CMK (cell line): ENCODE results near the gene MBOAT1.
"Not testable (repeated sequence)": the region's sequence is repeated elsewhere in the genome, so short reads cannot be mapped to it uniquely, and the experiment has no call there.

Experiments
- DNase-seq: peaks from one replicate; pipeline ENCODE4 v3.0.0-alpha.2; 2010; ENCODE audit warnings: low read depth

Gene MBOAT1, protein sequence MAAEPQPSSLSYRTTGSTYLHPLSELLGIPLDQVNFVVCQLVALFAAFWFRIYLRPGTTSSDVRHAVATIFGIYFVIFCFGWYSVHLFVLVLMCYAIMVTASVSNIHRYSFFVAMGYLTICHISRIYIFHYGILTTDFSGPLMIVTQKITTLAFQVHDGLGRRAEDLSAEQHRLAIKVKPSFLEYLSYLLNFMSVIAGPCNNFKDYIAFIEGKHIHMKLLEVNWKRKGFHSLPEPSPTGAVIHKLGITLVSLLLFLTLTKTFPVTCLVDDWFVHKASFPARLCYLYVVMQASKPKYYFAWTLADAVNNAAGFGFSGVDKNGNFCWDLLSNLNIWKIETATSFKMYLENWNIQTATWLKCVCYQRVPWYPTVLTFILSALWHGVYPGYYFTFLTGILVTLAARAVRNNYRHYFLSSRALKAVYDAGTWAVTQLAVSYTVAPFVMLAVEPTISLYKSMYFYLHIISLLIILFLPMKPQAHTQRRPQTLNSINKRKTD

GRCh38 chr6:20212392-20213111 lies at the start of gene MBOAT1:
MBOAT1 (minus strand) TSS chr6:20212469; CDS start chr6:20212234, 235 bp downstream.
- peak; percentile 76 for DNase-seq

DNA sequence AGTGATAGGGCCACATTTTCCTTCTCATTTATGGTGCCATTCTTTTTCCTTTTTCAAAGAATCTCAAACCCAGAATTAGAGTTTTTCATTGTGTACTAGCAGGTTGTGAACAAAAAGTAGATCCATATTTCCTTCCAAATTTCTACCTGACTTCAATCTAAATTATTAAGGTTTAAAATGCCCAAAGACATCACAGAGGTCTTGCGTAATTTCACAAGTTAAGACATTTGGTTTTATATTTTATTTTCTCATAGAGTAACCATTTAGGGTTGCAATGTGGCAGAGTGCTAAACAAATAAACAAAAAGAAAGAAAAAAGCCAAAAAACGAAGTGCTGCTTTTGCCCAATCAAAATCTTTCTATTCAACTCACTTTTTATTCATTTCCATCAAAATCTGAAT lies 49.4 kb upstream of the MBOAT1 start:
- no peak for DNase-seq

DNA sequence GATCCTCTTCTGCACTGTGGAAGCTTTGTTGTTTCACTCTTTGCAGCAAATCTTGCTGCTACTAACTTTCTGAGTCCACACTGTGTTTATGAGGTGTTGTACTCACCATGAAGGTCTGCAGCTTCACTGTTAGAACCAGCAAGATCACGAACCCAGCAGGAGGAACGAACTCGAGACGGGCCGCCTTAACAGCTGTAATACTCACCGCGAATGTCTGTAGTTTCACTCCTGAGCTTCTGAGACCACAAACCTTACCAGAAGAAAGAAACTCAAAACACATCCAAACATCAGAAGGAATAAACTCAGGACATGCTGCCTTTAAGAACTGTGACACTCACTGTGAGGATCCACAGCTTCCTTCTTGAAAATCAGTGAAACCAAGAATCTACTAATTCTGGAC lies 48.1 kb upstream of the MBOAT1 start:
- DNase-seq = no peak

- DNase-seq = no peak
Measured at GRCh38 chr6:20259316-20260049, 47.2 kb upstream of the MBOAT1 start.

DNA sequence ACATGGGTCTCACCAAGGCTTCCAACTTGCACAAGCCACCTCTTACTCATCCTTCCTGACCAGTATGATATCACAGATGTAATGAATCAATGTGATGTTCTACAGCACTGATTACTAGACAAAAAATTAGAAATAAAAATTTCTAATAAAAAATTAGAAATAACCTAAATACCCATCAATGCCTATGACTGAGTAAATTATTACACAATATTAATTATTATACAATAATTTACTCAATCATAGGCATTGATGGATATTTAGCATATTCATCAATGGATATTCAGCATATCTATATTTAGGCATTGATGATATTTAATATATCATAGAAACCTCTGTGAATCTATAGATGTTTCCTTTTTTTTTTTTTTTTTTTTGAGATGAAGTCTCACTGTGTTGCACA lies 43.2 kb upstream of the MBOAT1 start:
- DNase-seq = no peak

DNA sequence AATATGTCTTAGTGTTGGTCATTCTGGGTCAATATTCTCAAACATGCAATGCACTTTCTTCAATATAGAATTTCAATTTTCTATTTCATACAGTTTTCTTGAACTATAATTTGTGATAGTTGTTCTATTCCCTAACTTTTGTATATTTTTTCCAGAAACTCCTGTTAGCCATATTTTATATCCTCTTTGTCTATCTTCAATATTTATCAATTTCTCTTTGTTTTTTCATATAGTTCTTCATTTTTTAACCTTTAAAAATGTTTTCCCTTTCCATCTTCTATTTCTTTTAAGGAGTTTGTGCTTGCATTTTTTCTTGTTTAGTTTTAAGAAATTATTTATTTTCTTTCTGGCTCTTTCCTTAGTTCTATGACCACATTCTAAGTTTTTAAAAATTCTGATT lies 42.0 kb upstream of the MBOAT1 start:
- no peak for DNase-seq

- no peak for DNase-seq
Measured at GRCh38 chr6:20253021-20253420, 40.8 kb upstream of the MBOAT1 start.

DNA sequence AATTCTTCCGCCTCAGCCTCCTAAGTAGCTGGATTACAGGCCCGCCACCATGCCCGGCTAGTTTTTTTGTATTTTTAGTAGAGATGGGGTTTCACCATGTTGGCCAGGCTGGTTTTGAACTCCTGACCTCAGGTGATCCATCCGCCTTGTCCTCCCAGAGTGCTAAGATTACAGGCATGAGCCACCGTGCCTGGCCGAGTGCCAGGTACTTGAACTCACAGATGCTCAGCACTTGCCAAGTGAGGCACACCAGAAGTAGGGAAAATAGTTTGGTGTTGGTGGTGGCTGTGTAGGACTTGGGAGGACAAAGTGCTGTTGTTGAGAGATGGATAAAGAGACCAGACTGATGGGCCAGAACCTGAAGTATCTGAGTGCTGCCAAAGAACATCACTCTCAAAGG lies 40.0 kb upstream of the MBOAT1 start:
- no peak for DNase-seq

DNA sequence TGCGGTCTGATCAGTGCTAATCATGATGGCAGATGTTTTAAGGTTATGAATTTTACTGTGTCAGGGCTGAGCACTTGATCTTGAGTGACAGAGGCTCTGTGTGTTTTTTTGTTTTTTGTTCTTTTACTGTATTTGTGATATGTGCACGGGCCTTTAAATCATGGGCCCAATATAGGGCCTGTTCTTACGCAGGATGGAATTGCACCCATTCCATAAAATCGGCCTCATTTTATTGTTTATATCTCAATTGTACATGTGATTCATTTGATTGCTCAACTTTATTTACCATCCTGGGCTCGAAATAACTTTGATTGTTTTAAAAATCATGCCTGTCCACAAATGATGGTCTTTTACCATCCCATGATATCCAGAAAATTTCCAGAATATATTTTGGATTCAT lies 39.3 kb upstream of the MBOAT1 start:
- no peak for DNase-seq

DNA sequence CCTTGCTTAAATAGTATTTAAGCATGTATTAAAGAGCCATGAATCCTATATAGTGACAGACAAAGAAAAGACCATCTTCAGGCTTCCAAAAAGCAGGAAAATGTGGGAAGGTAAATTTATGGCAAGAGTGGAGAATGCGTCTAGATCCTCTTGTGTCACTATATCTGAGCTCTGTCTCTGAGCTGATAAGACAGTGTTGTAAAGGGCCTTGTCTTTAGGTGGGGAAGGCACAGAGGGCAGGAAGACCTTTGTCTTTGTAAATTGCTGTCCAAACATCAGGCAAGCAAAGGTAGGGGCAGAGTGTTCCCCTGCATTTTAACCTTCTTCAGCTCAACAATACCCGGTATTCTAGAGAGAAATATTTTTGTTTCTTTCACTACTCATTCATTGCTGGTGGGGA lies 33.9 kb upstream of the MBOAT1 start:
- no peak for DNase-seq

- DNase-seq = not testable (repeated sequence)
Measured at GRCh38 chr6:20244807-20245681, 32.8 kb upstream of the MBOAT1 start.

DNA sequence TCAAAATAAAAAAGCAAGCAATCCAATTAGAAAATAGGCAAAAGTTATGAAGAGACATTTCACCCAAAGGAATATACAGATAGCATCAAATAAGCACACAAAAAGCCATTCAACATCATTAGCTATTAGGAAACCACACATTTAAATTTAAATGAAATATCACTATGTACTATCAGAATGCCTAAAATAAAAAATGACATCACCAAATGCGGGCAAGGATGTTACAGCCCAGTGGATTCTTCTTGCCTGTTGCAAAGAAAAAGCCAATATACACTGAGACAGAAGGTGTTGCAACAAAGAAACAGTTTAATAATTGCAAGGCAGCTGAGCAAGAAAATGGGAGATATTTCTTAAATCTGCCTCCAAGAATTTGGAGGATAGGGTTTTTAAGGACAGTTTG lies 31.0 kb upstream of the MBOAT1 start:
- no peak for DNase-seq

GRCh38 chr6:20242397-20242796 lies 30.1 kb upstream of the MBOAT1 start:
- no peak for DNase-seq

DNA sequence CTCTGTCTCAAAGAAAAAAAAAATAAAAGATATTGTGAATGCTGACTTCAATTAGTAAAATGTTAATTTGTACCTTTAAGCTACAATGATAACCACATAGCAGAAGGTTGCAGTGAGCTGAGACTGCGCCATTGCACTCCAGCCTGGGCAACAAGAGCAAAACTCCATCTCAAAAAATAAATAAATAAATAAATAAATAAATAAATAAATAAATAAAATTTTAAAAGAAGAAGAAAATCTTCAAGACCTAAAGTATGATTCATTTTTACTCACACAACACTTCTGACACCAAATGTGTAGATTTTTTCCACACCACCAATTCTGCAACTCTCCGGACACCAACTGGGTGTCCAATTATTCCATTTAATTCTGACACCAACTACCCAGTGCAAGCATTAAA lies 28.8 kb upstream of the MBOAT1 start:
- DNase-seq = no peak

GRCh38 chr6:20238688-20239587 lies 26.7 kb upstream of the MBOAT1 start:
- no peak for DNase-seq

- no peak for DNase-seq
Measured at GRCh38 chr6:20237677-20238460, 25.6 kb upstream of the MBOAT1 start.

- DNase-seq = no peak
Measured at GRCh38 chr6:20236909-20237600, 24.8 kb upstream of the MBOAT1 start.

DNA sequence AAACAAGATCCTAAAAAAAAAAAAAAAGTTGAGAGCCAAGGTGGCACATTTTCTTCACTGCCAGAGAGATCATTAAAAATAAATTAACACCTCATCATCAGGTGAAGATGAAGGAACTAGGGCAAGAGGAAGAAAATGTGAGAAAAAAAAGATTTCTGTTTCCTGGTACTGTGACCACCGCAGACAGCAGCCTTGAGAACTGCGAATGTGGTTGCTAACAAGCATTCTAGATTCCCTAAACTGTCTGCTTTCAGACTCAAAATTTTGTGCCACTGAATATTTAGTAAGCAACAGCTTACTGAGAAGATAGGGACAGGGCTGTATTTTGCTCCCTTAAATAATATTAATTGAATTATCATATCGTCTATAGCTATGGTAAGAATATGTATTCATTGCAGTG lies 24.1 kb upstream of the MBOAT1 start:
- DNase-seq = no peak

DNA sequence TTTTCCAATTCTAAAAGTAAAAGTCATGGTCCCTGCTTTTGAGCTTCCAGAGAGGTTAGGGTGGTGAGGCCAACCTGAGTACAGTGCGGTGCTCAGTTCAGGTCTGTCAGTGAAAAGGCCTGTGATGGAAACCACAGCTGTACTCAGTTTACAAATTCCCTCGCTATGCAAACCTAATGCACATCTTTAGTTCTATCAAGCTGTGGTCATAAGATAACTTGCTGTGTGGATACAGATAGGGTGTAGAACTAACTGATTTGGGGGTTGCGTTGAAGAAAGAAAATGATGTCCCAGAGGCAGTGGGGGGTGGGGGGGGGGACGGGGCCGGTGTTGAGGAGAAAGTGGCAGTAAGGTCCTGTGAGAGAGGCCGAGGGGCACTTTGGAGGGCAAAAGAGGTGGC lies 22.8 kb upstream of the MBOAT1 start:
- no peak for DNase-seq
